ENCODE measurements around the gene OR13D1. TPM values are rescaled to one million over a fixed set of nuclear protein-coding genes. Genes with fewer than 3 reads are reported as not detected.

Gene OR13D1
- not detected in 2 replicates for total RNA-seq

GRCh38 chr9:104694218-104694617 is at the start of gene OR13D1:
Gene OR13D1 (plus strand): TSS chr9:104694518. CDS start chr9:104694518, 0 bp downstream.

Other genes starting within 250 kb of the OR13D1 start
- gene OR13F1, start 190.3 kb upstream of the OR13D1 start, total RNA-seq, result not detected in 2 replicates
- not detected in 2 replicates for gene OR13C4, start 167.3 kb upstream of the OR13D1 start, total RNA-seq
- gene OR13C3, start 157.7 kb upstream of the OR13D1 start, total RNA-seq, result not detected in 2 replicates
- gene OR13C8, start 125.3 kb upstream of the OR13D1 start, total RNA-seq, result not detected in 2 replicates
- gene OR13C5, start 95.1 kb upstream of the OR13D1 start, total RNA-seq, result not detected in 2 replicates
- gene OR13C2, start 88.9 kb upstream of the OR13D1 start, total RNA-seq, result 0.09 TPM in 1 of 2 replicates, not detected in the other
- gene OR13C9, start 76.3 kb upstream of the OR13D1 start, total RNA-seq, result not detected in 2 replicates
- gene NIPSNAP3A, start 53.2 kb downstream of the OR13D1 start, total RNA-seq, result 28.5 and 34.1 TPM in 2 replicates
- gene NIPSNAP3B, start 69.6 kb downstream of the OR13D1 start, total RNA-seq, result 0.09 and 0.47 TPM in 2 replicates
- 15.3 and 27.9 TPM in 2 replicates for gene ABCA1, start 233.6 kb downstream of the OR13D1 start, total RNA-seq